ENCODE data around the gene EIF4E1B.

The EIF4E1B gene

DNA sequence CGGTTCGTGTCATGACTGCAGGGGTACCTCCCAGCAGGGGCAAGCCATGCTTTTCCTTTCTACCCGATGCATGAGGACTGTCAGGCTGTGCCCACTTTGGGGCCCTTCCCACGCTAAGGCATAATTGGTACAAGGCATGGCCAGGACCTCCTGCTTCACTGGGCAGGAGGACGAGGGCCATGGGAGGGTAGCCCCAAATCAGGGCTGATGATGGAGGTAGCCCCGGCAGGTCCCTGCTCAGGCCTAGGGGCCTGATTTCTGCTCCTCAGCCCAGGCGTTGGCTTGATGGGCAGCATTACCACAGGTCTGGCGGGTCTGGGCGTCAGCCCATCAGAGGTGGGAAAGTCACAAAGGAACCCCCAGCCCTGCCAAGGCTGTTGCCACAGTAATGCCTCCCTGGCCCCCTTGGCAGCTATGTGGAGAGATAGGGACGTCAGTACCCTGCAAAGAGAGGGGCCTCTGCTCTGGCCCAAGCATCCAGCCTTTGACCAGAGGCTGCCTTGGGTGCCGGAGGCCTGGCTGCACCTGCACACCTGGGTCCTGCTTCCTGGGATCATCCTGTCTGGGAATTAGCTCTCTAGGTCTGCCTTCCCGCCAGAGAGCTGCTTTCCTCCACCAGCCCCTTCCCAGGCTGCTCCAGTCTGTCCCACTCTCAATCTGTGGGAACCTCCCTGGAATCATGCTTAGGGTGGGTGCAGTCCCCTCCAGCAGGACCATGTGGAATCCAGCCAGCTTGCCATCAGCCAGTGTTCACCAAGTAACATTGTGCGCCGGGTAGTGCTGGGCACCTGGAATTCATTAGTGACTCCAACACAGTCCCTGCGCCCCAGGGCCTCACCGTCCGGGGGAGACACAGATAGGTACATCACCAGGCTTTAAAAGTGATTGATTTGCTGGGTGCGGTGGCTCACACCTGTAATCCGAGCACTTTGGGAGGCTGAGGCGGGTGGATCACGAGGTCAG lies 32.2 kb downstream of the EIF4E1B start:
- no peak for DNase-seq (ENCODE audit: low read depth)
- H3K4me3 ChIP-seq (ENCODE audit: low read depth, low read length) = no peak overlapping the region
- TF ChIP-seq, protein P1, sequence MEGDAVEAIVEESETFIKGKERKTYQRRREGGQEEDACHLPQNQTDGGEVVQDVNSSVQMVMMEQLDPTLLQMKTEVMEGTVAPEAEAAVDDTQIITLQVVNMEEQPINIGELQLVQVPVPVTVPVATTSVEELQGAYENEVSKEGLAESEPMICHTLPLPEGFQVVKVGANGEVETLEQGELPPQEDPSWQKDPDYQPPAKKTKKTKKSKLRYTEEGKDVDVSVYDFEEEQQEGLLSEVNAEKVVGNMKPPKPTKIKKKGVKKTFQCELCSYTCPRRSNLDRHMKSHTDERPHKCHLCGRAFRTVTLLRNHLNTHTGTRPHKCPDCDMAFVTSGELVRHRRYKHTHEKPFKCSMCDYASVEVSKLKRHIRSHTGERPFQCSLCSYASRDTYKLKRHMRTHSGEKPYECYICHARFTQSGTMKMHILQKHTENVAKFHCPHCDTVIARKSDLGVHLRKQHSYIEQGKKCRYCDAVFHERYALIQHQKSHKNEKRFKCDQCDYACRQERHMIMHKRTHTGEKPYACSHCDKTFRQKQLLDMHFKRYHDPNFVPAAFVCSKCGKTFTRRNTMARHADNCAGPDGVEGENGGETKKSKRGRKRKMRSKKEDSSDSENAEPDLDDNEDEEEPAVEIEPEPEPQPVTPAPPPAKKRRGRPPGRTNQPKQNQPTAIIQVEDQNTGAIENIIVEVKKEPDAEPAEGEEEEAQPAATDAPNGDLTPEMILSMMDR (IDR thresholded peaks at IDR 0.05; ENCODE audit: insufficient read depth, low read depth, low read length, missing control alignments) = no peak

DNA sequence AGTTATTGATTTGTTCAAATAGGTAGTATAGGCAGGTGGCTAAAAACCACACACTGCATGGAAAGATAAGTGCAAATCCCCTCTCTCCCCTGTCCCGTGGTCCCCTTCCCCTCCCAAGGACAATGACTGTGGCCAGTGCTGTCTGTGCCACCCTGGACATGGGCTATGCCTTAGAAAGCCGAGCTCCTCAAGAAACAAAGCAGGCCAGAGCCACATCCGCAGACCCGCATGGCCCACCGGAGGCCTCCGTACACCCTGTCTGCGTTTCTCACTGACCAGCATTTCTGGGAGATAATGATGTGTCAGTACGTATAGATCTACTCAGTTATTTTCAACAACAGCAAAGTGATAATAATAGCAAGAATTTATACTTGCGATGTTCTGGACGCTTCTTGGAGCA lies 33.1 kb downstream of the EIF4E1B start:
- DNase-seq (ENCODE audit: low read depth) = no peak
- no peak overlapping the region for H3K4me3 ChIP-seq (ENCODE audit: low read depth, low read length)
- TF ChIP-seq, protein P1 (IDR thresholded peaks at IDR 0.05; ENCODE audit: insufficient read depth, low read depth, low read length, missing control alignments) = no peak

DNA sequence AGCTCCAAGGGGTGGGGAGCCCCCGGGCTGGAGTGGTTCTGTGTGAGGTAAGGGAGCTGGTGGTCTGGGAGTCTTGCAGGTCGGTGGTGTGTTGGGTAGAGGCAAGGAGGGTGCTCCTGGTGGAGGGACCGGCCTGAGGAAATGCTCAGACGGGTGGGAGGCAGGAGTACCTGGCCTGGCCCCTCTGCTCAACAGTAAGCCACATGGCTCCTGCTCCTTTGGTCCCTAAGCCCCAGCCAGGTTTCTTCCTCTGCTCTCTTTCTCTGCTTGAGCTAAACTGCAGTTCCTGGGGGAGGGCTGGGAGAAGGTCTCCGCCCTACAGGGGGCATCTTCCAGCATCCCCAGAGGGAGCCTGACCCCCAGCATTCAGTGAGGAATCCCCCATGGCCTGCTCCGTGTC lies 34.0 kb downstream of the EIF4E1B start:
- TF ChIP-seq, protein P1 (IDR thresholded peaks at IDR 0.05; ENCODE audit: insufficient read depth, low read depth, low read length, missing control alignments) = no peak
- no peak overlapping the region for H3K4me3 ChIP-seq (ENCODE audit: low read depth, low read length)
- no peak for DNase-seq (ENCODE audit: low read depth)

DNA sequence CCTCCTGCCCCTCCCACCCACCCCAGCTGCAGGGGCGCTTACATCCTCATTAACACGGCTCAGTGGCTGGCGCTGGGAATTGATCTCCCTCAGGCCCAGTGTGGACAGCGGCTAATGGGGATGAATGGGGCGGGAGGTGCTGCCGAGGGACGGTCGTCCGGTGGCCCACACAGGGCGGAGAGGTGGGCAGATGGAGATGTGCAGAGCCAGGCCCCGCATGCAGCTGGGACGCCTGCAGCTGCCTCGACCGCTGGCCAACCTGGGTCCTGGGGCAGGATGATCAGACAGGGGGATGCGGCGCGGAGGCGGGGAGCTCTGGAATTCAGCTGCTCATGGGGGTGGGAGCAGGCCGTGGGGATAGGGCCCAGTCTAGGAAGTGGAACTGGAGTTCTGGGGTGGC lies 34.4 kb downstream of the EIF4E1B start:
- TF ChIP-seq, protein P1 (IDR thresholded peaks at IDR 0.05; ENCODE audit: insufficient read depth, low read depth, low read length, missing control alignments) = no peak
- no peak overlapping the region for H3K4me3 ChIP-seq (ENCODE audit: low read depth, low read length)
- DNase-seq (ENCODE audit: low read depth) = no peak

DNA sequence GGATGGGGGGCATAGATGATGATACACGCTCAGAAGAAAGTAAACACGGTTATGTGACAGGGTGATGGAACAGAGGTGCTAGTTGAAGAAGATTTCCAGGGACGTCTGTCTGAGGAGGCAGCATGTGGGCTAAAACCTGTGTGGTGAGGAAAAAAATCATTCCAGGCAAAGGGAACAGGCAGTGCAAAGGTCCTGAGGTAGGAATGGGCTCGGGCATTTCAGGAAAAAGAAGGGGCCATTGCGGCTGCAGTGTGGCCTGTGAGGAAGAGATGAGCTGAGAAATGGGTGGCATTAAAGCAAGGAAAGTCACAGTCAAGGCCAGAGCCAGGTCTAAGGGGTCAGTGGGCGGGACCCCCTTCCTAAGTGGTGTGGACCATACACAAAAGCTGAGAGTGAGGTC lies 35.0 kb downstream of the EIF4E1B start:
- DNase-seq (ENCODE audit: low read depth) = no peak
- no peak overlapping the region for H3K4me3 ChIP-seq (ENCODE audit: low read depth, low read length)
- TF ChIP-seq, protein P1 (IDR thresholded peaks at IDR 0.05; ENCODE audit: insufficient read depth, low read depth, low read length, missing control alignments) = no peak

DNA sequence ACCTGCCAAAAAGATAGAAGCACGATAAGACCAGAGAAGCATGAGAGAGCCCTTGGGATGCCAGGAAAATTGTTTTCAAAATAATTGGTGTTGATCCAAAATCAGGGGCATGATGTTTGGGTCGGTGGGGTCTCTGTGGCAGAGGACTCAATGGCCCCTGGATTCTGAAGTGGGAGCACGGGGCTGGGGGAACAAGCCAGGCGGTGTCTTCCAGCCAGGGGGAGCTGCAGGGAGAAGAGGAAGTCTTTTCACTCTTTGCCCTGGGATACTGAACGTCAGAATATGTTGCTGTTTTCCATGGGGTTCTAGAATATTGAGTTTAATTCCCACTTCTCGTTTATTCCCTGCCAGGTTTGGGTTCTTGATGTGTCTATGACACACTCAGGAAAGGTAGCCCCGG lies 37.2 kb downstream of the EIF4E1B start:
- no peak for DNase-seq (ENCODE audit: low read depth)
- TF ChIP-seq, protein P1 (IDR thresholded peaks at IDR 0.05; ENCODE audit: insufficient read depth, low read depth, low read length, missing control alignments) = no peak
- H3K4me3 ChIP-seq (ENCODE audit: low read depth, low read length) = no peak overlapping the region

Data from GM12865 (cell line).